CD4-positive, alpha-beta T cell treated with Interleukin-17A for 4 hours (primary cell): ENCODE data around the gene QSOX2.
"Not testable (repeated sequence)": the region's sequence is repeated elsewhere in the genome, so short reads cannot be mapped to it uniquely, and the experiment has no call there.

Source experiments
- DNase-seq: peaks from one replicate; pipeline ENCODE4 v3.0.0-alpha.2; 2020; ENCODE audit warnings: mixed read lengths

QSOX2 gene

DNA sequence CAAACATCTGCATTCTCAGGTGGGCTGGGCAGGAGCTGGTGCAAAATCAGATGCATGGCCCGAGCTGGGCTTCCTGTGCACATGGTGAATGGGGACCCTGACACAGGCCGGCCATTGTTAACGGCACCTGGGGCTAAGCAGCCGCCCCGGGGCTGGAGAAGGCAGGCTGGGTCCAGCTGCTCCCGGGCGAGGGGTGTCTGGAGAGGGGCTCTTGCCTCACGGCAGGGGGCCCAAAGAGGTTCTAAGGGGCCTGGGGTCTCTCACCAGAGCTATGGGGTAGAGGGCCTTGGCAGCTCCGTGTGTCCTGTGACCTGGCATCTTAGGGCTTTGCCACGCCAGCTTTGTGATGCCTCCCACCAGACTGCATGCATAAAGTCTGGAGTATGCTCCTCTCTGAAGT lies 5.1 kb upstream of the QSOX2 start:
- DNase-seq: no peak

DNA sequence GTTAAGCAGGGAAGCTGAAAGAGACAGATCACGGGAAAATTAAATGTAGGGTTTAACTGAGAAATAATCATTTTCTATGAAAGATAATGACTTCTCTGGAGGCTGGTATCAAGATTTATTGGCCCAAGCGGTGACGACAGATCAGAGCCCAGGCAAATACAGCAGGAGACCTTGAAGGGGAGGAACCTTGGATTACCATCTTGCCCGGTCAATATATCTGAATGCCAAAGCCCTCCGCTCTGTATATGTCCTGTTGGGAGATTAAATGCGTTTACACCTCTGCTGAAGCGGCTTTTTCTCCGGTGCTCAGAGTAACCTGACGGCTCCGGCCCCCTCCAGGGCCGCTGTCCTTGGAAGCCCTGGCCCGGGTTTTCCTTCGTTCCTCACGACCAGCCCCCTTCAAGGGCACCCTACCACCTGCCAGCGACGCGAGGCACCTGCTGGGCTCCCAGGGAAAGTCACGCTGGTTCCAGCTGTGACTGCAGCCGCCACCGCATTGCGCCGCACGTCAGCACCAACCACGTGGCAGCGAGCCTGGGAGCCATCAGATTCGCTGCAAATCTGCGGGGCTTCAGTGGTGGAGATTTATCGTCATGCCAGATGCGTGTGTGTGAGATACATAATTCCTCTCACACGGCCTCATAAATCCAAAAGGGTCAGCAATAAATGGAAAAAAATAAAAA lies 4.4 kb upstream of the QSOX2 start:
- DNase-seq: no peak

DNA sequence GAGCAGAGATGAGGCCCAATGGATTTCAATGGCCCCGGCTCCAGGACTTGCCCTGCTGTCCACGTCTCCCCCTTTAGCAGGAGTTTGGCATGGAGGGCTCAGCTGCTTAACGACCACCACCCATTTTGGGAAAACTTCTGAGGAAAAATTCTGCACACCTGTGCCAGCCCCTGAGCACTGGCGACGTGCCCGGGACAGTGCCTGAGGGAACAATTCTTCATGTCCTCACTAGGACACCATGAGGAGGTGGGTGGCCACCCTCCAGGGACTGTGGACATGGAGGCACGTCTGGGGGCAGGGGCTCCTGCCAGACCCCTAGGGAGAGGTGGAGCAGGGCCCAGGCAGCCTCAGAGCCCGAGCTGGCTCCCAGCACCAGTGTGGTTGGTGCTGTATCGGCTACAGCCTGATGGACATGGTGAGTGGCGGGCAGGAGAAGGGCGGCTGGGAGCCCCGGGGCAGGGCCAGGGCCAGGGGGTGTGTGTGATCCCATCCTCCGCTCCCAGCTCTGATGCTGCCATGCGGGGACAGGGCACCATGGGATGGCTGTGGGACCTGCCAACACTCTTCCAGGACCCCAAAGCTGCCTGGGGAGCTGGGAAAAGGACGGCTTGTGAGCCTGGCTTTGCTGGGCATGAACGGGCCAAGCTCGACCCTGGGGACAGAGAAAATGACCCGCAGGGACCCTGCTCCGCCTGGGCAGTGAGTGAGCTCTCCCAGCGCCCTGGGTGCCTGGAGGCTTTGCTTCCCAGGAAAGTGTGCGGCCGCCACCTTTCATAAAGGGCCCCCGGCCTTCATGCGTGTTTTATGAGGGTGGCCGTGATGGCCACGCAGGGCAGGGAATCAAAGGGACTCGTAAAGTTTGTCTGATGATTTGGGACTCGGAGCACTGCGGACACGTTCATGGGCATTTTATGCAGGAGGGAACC lies 3.6 kb upstream of the QSOX2 start:
- no peak for DNase-seq

DNA sequence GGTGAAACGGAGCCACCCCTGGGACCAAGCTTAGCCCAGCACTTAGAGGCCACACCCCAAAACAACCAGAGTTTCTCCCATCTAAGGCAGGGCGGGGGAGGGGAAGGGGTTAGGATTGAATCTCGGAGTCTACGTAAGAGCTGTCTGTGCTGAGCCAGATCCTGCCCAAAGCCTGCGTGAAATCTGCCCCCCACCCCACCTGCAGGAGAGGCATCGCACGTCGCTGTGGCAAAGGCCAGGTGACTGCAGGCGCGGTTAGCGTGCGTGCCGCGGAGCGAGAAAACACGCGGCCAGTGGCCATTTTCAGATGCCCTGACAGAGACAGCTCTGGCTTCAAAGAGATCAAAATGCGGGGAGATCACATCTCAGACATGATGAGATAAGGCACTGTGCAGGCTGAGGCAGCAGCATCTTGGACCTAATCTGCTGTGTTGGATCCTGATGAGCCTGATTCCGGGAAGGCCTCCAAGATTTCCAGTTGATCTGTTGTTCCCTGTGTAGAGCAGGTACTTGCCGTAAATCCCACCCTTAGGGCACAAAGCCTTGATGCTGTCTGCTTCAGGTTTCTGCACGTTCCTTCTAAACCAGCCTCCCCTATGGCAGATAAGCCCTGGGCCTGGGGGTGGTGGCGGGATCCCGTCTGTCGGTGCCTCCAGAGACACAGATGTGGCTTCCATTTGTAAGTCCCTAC lies 2.5 kb upstream of the QSOX2 start:
- DNase-seq: no peak

DNA sequence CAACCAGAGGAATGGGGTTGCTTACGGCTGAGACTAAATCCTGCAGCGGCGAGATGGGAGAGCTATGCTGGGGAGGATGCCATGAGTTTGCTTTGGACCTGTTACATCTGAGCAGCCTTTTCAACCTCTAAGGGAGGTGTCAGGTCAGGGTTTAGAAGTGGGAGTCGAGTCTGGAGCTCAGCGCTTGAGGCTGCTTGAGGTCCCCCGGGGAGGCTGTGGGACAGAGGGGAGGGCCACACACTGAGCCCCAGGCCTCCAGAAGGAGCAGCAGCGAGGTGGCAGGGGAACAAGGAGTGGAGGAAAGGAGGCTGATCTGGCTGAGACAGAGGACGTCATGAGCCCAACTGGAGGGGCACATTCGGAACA lies 1.9 kb upstream of the QSOX2 start:
- no peak for DNase-seq

DNA sequence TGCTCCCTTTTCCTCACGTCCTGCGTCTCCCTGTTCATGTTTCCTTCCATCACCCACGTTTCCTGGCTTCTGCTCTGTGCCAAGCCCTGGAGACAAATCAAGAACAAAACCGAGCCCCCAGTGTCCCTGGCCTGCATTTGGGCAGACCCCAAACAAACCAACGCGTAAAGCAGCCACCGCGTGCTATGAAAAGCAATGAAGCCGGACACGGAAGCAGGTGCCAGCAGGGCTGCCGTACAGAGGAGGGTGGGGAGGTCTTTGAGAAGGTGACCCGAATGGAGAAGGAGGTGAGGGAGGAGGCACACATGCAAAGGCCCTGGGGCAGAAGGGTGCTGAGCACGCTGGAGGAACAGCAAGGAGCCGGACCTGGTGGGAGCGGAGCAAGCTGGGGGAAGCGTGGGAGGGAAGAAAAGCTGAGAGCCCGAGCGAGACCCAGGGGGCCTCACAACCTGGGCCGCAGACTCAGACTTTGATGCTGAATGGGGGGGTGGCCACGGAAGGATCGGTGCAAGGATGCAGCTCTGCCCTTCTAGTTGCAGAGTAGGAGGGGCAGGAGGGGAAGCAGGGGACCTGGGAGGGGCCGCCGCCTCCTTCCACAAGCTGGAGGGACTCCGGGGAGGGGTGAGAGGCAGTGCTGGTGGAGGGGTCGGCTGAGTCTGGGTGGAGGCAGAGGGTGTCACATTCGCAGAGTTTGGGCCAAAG lies 1.4 kb upstream of the QSOX2 start:
- DNase-seq: no peak

DNA sequence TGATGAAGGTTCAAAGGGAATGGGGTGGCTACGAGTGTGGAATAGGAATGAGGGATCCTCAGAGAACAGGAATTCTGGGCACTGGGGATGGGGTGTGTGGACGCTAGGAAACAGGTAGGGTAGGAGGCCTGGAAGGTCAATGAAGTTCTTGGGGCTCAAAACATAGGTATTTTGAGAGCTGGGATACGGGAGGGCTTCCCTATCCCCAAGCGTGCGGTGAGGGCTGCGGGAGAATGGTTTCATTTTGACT lies 718 bp downstream of the QSOX2 start:
- no peak for DNase-seq

DNA sequence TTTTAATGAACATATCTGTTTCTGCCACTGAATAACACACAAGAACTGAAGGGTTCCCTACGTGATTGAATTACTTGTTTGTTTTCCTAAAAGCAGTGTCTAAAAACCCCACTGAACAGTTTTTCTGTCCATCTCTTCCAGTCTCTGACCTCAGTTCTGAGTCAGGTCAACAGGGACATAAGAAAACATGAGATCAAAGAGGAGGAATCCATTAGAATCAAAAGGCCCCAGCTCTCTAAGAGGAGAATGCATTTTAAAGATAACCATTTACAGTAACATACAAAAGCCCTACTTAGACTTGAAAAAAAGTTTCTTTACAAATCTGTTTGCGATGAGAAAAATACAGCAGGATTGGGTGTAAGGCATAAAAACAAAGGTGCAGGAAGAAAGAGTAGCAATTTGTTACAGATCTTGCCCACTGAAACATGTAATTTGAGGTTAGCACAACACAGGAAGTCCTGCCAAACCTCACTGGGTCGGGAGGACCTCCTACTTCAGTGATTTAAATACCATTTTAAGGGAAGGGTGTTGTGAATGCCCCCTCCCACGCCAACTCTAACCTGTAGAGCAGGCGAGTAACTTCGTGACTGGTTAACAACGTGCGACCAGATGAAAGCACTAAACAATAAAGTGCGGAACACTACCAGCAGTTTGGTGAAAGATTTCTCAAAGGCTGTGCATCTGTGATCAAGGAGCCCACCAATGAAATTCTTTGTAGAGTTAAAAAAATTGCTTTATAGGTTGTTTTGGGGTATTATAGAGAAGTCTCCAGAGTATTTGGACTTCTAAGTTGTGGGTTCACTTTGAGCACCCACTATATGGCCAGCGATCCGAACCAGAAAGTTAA lies 1.3 kb downstream of the QSOX2 start:
- peak; percentile 32 for DNase-seq

DNA sequence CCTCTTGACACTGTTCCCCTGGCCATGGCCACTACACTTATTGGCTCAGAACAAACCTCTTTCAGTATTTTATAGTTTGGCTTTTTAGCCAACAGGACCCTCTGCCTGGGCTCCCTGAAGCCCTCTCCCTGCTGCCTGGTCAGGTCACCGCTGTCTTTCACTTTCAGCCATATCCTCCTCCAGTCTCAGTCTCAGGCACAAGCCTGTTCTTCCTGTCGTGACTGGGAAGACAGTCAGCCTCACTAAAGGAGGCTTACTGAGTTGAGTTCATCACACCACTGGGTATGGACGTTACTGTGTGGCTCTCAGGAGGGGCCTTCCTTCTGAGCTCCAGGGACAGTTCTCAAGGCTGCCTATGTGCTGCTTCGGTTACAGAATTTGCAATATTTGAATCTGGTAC lies 2.0 kb downstream of the QSOX2 start:
- no peak for DNase-seq

DNA sequence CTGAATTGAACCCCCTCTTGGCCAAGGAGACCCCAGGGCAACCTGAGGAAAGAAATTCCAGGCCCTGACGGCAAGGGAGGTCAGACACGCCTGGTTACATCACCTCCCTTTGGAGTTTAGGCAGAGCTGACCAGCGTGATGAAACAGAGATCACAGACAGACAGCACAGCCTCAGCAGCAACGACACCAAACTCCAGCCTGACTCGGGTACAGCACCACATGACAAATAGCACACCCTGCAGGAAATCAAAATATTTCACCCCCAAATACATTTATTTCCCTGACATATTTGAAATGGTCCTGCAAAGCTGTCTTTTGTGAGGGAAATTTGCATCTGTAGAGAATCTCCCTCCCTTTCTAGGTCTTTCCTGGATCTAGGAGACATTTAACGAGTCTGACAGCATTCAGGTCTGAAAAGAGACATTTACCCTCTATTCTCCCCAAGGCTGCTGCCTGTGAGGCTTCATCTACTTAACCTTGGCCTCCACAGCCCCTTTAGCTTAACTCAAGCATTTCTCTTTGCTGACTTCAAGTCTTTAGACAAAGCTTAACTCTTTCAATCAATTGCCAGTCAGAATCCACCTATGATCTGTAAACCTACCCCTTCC lies 2.6 kb downstream of the QSOX2 start:
- no peak for DNase-seq

DNA sequence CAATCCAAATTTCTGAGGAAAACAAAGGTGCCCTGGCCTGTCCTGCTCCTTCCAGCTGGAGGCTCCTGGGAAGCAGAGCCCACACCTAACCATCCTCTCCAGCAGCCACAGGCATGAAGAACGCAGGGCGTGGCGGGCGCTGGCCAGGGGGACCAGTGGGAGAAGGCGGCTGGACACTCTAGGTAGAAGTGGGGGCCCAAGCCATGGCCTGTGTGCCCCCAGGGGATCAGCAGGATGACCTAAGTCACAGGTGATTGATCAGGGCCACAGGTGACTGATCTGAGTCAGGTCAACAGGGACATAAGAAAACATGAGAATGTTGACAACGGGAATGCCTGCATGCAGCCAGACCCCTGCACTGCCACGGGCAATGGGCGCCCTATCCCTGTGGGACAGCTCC lies 3.4 kb downstream of the QSOX2 start:
- DNase-seq: no peak

DNA sequence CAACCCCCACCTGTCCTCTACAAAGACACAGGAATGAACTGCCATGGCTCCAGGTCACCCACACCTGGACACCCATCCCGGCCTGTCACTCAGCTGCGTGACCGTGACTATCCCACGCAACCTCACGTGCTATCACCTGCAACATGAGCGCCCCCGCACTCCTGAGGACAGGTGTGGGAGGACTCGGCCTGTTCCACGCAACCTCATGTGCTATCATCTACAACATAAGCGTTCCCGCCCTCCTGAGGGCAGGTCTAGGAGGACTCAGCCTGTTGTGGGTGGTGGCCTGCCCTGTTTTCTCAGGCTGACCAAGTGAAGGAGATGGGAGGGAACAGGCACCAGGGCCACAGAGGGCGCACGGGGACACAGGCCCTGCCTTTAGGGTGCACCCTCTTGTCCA lies 4.1 kb downstream of the QSOX2 start:
- DNase-seq: no peak

DNA sequence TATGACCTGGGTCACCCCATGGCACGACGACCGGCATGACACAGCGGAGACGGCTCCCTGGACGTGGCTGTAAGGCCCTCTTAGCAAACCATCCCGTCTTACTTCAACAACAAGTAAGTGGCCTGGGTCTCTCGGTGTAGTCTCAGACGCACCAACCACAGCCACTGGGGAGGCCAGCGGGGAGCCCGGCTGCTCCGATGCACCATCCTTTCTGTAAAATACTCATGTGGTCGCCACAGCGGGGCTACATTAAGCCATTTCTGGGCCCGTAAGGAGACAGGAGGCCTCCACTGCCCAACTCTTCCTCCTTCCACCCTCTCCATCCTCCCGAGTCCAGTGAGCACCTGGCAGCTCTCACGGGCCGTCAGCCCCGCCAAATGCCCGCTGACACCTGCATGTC lies 4.7 kb downstream of the QSOX2 start:
- DNase-seq: no peak

DNA sequence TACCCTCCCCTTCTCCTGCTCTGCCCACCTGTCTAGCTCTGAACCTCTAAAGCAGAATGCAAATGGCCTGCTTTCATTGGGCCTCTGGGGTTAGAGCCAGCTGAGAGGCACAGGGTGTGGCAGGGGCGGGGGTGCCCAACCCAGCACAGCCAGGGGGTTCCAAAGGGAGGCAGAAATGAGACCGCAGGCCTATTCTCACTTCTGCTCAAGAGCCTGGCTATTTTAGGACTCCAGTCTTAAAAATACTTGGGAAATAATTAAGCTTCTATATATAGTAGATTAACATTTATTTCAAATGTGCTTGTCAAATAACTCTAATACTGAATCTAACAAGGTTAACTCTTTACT lies 5.7 kb downstream of the QSOX2 start:
- no peak for DNase-seq

DNA sequence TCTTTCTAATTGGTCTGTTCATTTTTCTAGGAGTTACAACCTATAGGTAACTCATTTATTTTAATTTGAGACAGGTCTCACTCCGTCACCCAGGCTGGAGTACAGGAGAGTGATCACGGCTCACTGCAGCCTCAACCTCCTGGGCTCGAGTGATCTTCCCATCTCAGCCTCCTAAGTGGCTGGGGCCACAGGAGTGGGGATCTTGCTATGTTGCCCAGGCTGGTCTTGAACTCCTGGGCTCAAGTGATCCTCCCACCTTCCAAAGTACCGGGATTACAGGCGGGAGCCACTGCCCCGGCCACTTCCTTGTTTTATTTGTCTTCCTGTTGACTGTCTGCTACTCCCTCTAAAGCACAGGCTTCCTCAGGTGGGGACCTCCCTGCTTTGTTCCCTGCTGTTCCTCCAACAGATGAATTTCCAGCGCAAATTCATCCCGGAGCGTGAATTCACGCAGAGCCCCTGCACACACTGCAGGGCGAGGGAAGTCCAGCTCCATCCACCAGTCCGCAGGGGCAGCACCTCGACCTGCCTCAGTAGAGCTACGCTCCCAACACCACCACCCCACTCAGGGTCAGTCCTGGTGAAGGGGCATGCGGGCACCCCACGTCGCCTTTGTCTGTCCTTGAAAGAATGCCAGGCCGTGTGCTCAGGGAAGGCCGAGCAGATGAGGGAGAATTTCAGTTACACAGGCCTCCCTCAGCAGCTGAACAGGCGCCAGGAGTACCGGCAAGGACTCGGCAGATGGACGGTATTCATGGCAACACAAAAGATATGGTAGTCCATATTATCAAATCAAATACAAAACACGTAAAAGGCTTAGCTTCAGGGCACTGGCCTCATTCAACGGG lies 6.3 kb downstream of the QSOX2 start:
- no peak for DNase-seq

DNA sequence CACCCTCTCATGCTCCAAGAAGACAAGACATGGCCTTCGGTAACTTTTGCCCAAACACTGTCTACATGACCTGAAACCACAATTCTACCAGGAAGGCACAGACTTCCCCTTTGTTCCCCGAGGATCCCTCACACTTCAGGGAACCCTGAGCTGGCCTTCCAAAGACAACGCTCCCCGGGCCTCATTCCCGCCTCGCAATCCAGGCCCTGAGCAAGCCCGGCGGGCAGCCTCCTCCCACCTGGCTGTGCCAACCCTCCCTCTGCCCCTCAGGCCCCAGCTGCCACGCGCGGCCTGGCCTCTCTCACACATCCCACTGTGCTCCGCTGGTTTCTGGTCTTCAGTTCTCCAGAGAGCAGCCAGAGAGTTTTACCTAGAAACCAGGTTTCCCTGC lies 7.3 kb downstream of the QSOX2 start:
- no peak for DNase-seq

DNA sequence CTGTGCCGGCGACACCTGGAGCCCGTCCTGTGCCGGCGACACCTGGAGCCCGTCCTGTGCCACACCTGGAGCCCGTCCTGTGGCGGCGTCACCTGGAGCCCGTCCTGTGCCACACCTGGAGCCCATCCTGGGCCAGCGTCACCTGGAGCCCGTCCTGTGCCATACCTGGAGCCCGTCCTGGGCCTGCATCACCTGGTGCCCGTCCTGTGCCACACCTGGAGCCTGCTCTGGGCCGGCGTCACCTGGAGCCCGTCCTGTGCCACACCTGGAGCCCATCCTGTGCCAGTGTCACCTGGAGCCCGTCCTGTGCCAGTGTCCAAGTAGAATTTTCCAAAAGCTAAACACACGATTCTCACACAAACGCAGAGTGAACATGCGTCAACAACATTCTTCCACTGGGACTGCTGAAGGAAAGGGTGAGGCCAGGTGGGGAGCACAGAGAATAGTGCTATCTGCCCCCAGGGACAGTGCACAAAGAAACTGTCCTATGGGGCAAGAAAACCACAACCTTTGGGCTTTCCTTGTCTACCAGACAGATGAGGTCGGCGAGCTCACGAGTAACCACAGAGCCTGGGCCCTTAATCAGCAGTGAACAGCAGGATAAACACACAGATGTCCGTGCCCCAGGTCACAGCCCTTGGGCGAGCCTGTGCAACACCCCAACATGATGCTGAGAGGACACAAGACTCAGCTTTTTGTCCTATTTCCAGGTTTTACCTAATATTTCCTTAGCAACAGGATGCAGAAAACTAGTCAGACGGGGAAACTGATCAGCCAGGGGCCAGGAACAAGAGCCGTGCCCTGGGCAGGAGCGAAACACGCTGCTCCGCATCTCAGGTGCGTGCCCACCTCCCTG lies 7.9 kb downstream of the QSOX2 start:
- DNase-seq: no peak

DNA sequence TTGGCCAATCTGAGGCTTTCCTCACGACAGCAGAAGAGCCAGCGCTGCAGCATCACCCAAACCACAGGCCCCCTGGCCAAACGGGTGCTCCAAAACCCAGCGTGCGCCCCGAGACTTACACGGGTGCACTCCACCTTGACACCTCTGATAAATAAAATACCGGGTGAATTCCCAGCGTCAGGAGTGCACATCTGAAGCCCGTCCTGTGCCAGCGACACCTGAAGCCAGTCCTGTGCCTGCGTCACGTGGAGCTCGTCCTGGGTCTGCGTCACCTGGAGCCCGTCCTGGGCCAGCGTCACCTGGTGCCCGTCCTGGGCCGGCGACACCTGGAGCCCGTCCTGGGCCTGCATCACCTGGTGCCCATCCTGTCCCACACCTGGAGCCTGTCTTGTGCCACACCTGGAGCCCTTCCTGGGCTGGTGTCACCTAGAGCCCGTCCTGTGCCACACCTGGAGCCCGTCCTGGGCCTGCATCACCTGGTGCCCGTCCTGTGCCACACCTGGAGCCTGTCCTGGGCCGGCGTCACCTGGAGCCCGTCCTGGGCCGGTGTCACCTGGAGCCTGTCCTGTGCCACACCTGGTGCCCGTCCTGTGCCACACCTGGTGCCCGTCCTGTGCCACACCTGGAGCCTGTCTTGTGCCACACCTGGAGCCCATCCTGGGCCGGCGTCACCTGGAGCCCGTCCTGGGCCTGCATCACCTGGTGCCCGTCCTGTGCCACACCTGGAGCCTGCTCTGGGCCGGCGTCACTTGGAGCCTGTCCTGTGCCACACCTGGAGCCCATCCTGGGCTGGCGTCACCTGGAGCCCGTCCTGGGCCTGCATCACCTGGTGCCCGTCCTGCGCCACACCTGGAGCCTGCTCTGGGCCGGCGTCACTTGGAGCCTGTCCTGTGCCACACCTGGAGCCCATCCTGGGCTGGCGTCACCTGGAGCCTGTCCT lies 8.9 kb downstream of the QSOX2 start:
- not testable (repeated sequence) for DNase-seq
